ENCODE measurements around the gene MORC4. TPM values are rescaled to one million over a fixed set of nuclear protein-coding genes. Genes with fewer than 3 reads are reported as not detected.
A peak's percentile ranks its signal among the peaks of the same experiment; 100 is the strongest.

Gene MORC4
- total and polyA plus RNA-seq, 4 donors, result 4.5 to 25.3 (median 11.6) TPM

- no peak for TF ChIP-seq CTCF (IDR thresholded peaks at IDR 0.05; ENCODE audit: control extremely low read depth, extremely low read depth)
- no peak overlapping the region for H3K4me3 ChIP-seq
- DNase-seq (peak in 2 of 3 donors; percentile 44 to 51), ATAC-seq (ENCODE audit: insufficient read depth, low FRiP score) (no peak)
- 29% methylated on average over 2 of the region's 2 CpGs for WGBS, 2 donors
- H3K9me3 ChIP-seq (ENCODE audit: control insufficient read depth in 4 of 4, insufficient read depth in 3 of 4, low read length in 3 of 4), result no peaks in the 10 kb centered on the region
- no peaks in the 10 kb centered on the region for H3K36me3 ChIP-seq (ENCODE audit: control insufficient read depth in 4 of 4, insufficient read depth in 4 of 4, low read length in 4 of 4)
- no peak overlapping the region for H3K27ac ChIP-seq (ENCODE audit: low read depth in 1 of 2, low read length in 1 of 2)
- H3K9ac ChIP-seq (ENCODE audit: insufficient read depth in 1 of 2, low read length in 2 of 2), result no peak overlapping the region
- no peaks in the 10 kb centered on the region for H3K4me1 ChIP-seq (ENCODE audit: control insufficient read depth in 5 of 5, insufficient read depth in 5 of 5, low read length in 5 of 5)
- H3K27me3 ChIP-seq (ENCODE audit: control insufficient read depth in 3 of 3, insufficient read depth in 3 of 3, low read length in 2 of 3), result peaks cover 4 to 29% (median 14%) of the 10 kb centered on the region in 3 donors
Observed at GRCh38 chrX:107025545-107025944, 25.5 kb upstream of the MORC4 start.

- 23 to 31% methylated on average over 1 of the region's 1 CpG for WGBS, 2 donors
- Histone ChIP-seq H3K4me1 (ENCODE audit: control insufficient read depth in 5 of 5, insufficient read depth in 5 of 5, low read length in 5 of 5) (no peaks in the 10 kb centered on the region), H3K9ac (ENCODE audit: insufficient read depth in 1 of 2, low read length in 2 of 2) (no peak overlapping the region), H3K27ac (ENCODE audit: low read depth in 1 of 2, low read length in 1 of 2) (no peak overlapping the region), H3K9me3 (ENCODE audit: control insufficient read depth in 4 of 4, insufficient read depth in 3 of 4, low read length in 3 of 4) (peaks cover 0 to 2% (median 0%) of the 10 kb centered on the region in 4 donors), H3K4me3 (no peak overlapping the region), H3K27me3 (ENCODE audit: control insufficient read depth in 3 of 3, insufficient read depth in 3 of 3, low read length in 2 of 3) (peaks cover 2 to 20% (median 3%) of the 10 kb centered on the region in 3 donors), H3K36me3 (ENCODE audit: control insufficient read depth in 4 of 4, insufficient read depth in 4 of 4, low read length in 4 of 4) (no peaks in the 10 kb centered on the region)
- ATAC-seq (ENCODE audit: insufficient read depth, low FRiP score), result no peak
- DNase-seq, result no peak
- TF ChIP-seq CTCF (IDR thresholded peaks at IDR 0.05; ENCODE audit: control extremely low read depth, extremely low read depth), result no peak
Observed at GRCh38 chrX:107014936-107015335, 14.9 kb upstream of the MORC4 start.

- H3K9me3 ChIP-seq (ENCODE audit: control insufficient read depth in 4 of 4, insufficient read depth in 3 of 4, low read length in 3 of 4), result peaks cover 0 to 4% (median 0%) of the 10 kb centered on the region in 4 donors
- H3K27me3 ChIP-seq (ENCODE audit: control insufficient read depth in 3 of 3, insufficient read depth in 3 of 3, low read length in 2 of 3), result peaks cover 0 to 19% (median 9%) of the 10 kb centered on the region in 3 donors
- H3K36me3 ChIP-seq (ENCODE audit: control insufficient read depth in 4 of 4, insufficient read depth in 4 of 4, low read length in 4 of 4), result no peaks in the 10 kb centered on the region
- 86 to 91% methylated on average over 4 of the region's 4 CpGs for WGBS, 2 donors
- no peak for TF ChIP-seq CTCF (IDR thresholded peaks at IDR 0.05; ENCODE audit: control extremely low read depth, extremely low read depth)
- DNase-seq (no peak), ATAC-seq (ENCODE audit: insufficient read depth, low FRiP score) (no peak)
- no peak overlapping the region for H3K27ac ChIP-seq (ENCODE audit: low read depth in 1 of 2, low read length in 1 of 2)
- no peaks in the 10 kb centered on the region for H3K4me1 ChIP-seq (ENCODE audit: control insufficient read depth in 5 of 5, insufficient read depth in 5 of 5, low read length in 5 of 5)
- H3K9ac ChIP-seq (ENCODE audit: insufficient read depth in 1 of 2, low read length in 2 of 2), result no peak overlapping the region
- H3K4me3 ChIP-seq, result no peak overlapping the region
Observed at GRCh38 chrX:107008034-107008433, 8.0 kb upstream of the MORC4 start.
